Mammary epithelial cell (primary cell): ENCODE results near the gene SLC19A1.

ENCODE experiments used
- EZH2 ChIP-seq: IDR thresholded peaks from 2 replicates; pipeline ENCODE4 v1.6.1; 2012; ENCODE audit warnings: low read length, inconsistent platforms, borderline replicate concordance
- TF ChIP-seq, protein P1 (sequence below), 2 donors: IDR thresholded peaks in 1 of 2; conservative IDR thresholded peaks in 1 of 2; 2 replicates each; pipeline ENCODE4 v1.5.1; 2011 to 2012; ENCODE audit warnings: inconsistent platforms in 2 of 2, low read length in 2 of 2, mild to moderate bottlenecking in 2 of 2, control low read depth in 1 of 2, low read depth in 1 of 2; ENCODE audit not compliant: insufficient read depth in 1 of 2; ENCODE audit errors: extremely low read depth in 1 of 2

DNA sequence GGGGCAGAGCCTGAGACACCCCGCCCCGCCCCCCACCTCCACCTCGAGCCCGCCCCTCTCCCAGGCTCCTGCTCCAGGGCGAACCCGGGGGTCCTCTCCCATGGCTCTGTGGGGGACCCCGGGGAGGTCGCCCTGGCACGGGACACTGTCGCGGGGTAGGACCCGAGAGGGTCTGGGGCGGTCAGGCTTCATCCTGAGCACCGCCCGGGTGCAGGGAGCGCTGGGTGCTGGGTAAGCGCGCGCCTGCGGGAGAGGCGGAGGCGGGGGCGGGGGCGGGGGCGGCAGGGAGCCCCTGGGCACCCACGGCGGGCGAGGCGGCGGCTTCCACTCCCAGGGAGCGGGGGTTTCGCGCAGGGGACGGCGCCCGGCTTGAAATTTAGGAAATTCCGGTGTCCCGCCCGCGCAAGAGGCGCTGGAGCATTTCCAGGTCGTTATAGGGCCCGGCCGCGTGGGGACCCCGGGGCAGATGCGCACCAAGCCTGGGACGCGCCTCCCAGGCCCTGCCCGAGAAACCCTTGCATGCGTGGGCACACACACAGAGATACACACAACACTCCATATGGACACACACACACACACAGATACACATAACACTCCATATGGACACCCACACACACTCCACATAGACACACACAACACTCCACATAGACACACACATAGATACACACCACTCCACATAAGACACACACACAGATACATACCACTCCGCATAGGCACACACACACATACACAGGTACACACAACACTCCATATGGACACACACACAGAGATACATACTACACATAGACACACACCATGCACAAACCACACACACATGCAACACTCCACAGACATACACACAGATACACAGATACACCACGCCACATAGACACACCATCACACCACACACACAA is 48.7 kb upstream of the SLC19A1 start:
- TF ChIP-seq, protein P1, sequence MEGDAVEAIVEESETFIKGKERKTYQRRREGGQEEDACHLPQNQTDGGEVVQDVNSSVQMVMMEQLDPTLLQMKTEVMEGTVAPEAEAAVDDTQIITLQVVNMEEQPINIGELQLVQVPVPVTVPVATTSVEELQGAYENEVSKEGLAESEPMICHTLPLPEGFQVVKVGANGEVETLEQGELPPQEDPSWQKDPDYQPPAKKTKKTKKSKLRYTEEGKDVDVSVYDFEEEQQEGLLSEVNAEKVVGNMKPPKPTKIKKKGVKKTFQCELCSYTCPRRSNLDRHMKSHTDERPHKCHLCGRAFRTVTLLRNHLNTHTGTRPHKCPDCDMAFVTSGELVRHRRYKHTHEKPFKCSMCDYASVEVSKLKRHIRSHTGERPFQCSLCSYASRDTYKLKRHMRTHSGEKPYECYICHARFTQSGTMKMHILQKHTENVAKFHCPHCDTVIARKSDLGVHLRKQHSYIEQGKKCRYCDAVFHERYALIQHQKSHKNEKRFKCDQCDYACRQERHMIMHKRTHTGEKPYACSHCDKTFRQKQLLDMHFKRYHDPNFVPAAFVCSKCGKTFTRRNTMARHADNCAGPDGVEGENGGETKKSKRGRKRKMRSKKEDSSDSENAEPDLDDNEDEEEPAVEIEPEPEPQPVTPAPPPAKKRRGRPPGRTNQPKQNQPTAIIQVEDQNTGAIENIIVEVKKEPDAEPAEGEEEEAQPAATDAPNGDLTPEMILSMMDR (conservative IDR thresholded peaks at IDR 0.05 in 1 of 2, IDR thresholded peaks at IDR 0.05 in 1 of 2; ENCODE audit: extremely low read depth in 1 of 2, insufficient read depth in 1 of 2, low read depth in 1 of 2, low read length in 2 of 2), result no peak
- no peak for TF ChIP-seq EZH2
